HPDE6-E6E7 (cell line): ENCODE measurements around the gene CORO2A.

ENCODE experiments used
- DNase-seq: peaks from one replicate; pipeline ENCODE4 v3.0.0; 2011; ENCODE audit warnings: missing footprints; ENCODE audit errors: extremely low spot score

CORO2A gene

DNA sequence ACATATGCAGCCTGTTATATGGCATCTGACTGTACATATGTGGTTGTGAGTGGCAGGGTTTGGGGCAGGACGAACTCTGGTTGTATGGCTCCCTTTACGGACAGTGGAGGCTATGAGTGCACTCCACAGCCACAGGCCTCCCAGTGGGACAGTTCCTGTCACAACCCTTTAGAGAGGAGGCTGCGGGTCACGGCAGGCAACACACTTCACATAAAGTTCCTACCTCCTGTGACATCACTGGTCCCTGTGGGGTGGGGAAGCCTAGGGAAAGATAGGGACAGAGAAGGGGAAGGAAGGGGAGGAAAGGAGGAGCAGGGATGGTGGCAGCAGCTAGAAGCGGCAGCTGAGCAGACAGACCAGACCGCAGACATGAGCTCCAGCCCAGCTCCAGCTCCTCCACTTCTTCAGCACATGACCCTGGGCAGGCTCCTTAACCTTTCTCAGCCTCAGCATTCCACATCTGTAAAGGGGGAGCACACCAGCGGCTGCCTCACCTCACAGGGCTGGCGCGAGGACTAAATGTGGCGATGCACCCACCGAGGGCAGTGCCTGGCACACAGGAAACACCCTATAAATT lies 27.4 kb upstream of the CORO2A start:
- DNase-seq = no peak

DNA sequence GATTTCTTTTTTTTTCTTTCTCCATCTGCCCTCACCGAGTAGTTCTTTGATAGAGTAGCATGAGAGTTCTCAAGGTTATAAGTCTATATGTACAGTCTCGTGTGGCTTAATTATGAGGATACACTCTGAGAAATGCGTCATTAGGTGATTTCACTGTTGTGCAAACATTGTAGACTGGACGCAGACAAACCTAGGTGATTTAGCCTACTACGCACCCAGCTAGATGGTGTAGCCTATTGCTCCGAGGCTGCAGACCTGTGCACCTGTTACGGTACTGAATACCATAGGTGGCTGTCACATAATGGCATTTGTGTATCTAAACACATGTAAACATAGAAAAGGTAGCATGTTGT lies 26.9 kb upstream of the CORO2A start:
- no peak for DNase-seq

DNA sequence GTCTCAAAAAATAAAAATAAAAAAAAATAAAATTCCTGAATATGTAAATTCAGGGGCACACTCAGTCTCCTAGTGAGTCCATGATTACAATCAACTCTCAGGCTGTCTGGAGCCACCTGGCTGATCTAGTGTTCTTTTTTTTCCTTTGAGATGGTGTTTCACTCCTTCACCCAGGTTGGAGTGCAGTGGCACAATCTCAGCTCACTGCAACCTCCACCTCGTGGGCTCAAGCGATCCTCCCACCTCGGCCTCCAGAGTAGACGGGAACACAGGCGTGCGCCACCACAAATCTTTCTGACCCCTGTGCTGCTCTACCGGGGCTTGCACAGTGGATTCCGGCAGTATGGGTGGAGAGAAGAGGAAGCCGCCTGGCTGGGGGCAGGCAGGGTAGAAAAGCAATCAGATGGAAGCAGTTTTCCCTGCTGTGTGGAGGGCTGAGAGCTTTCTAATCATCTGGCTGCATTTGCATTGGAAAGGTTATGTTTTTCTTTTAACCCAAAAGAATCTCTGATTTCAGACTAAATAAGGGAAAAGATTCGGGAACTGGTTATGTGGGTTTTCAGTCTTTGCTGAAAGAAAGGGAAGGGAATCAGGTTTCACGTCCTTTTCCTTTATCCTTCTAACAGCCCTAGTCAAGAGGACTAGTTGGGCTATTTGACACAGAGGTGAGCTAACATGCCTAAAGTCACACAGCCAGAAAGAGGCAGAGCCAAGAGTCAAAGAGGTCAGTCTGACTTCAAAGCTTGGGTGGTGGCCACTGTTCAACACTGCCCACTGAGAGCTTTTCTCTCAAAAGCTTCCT lies 26.3 kb upstream of the CORO2A start:
- DNase-seq = no peak

DNA sequence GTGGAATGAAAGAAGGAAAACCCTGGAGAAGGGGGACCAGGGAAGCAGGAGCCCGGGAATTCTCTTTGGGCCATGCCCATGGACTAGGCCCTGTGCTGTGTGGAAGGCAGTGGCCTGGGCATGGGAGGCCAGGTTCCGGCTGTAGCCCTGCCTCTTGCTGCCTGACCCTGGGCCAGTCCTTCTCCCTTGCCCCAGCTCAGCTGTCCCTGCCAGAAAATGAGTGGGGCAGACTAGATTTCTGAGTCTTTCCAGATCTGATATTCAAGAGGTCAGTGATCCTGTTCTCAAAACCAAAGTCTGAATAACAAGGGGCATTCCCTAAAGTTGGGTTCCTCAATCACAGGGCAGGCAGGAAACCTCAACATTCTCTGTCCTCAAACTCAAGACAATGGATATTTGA lies 24.8 kb upstream of the CORO2A start:
- DNase-seq = no peak

DNA sequence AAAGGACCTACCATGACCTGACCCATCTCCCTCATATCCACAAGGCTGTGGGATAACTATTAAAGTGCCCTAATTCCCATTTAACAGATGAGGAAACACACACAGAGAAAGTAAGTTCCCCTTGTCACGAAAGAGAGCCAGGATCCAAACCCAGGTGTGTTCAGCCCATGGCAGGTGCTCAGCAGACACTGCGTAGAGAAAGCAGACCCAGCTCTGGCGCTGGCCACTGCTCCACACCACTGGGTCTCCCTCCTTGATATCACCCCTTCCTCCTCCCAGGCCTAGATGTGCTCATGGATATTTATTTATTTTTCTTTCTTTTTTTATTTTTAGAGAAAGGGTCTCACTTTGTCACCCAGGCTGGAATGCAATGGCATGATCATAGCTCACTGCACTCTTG lies 24.0 kb upstream of the CORO2A start:
- no peak for DNase-seq

DNA sequence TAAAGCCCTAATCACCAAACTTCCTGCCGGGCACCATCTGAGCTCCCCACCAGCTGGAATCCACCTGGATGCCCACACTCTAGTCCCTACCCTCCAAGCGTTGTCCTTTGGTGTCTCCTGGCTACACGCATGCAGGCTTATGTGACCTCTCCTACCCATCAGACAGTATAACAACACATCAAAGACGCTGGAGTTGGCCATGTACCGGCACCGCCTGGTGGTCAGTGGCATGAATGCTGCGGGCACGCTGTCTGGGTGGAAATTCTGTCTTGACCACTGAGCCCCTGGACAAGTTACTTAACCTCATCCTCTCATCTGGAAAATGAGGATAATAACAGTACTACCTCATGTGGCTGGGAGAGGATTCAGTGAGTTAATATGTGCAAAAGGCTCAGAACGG lies 23.4 kb upstream of the CORO2A start:
- DNase-seq = no peak

DNA sequence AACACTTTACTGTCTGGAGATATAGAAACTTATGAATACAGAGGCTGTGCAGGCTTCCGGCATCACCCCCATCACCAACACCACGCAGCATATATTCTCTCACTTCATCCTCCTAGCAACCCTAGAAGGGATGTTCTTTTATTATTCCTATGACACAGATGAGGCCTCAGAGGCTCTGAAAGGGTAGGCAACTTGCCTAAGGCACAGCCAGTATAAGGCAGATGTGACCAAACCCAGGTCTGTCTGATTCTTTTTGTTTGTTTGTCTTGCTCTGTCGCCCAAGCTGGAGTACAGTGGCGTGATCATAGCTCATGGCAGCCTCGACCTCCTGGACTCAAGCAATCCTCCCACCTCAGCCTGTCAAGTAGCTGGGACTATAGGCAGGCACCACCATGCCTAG lies 22.8 kb upstream of the CORO2A start:
- DNase-seq = no peak

DNA sequence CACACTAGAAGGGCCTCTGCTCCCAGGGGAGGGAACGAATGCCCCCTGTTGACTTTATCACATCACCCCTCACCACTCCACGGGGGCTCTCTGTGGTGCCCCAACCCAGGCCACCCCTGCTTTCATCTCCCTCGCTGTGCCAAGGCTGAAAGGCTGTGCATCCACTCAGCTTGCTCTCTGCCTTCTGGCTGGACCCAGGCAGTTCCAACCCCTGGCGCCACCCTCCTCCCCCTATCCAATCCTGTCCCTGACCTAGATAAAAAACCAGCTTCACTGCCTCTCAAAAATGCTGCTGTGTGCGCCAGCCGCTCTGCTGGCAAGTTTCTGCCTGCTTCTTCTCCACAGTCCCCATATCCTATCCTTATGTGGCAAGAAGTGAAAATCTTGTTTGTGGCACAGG lies 22.4 kb upstream of the CORO2A start:
- no peak for DNase-seq

DNA sequence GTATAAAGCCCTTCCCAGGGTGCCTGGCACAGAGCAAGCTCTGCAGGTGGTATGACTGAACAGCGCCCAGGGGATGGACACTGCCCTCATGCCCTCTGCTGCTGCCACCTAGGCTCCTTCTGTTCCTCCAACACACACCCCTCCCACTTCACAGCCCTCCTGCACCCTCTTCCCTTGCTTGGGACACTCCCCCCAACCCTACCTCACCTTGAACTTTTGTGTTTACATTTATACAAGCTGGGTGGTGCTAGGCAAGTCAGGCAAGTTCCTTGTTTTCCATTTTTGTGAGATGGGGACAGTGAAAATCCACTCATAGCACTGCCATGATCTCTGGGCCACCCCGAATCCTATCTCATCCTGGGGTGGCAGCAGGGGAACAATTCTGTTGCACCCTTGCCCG lies 18.8 kb upstream of the CORO2A start:
- DNase-seq = no peak

DNA sequence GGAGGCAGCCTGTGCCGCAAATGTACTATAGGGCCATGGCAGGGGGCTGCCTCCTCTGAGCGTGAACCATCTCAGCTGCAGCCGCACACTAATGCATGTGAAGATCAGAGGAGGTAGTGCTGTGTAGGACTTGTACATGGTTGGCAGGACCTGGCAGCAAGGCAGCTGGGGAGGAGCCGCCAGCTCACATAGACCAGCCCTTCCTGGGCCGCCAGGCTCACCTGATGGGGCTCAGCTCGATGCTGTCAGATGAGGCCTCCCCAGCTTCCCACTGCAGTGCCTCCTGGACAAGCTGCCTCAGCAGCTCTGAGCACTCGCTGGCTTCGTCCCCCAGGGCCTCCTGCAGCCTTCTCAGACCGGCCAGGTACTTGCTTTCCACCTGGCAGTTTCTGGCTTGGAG lies 18.0 kb upstream of the CORO2A start:
- DNase-seq = no peak

DNA sequence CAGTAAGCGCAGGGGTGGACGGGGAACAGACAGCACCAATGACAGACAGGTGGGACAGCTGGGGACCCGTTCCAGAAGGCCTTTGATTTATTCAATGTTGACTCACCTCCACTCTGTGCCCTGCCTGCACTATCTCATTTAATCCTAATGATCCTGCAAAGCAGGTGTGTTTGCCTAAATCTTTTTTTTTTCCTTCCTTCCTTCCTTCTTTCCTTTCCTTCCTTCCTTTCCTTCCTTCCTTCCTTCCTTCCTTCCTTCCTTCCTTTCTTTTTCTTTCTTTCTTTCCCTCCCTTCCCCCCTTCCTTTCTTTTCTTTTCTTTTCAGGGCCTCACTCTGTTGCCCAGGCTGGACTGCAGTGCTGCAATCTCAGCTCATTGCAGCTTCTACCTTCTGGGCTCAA lies 17.1 kb upstream of the CORO2A start:
- no peak for DNase-seq

DNA sequence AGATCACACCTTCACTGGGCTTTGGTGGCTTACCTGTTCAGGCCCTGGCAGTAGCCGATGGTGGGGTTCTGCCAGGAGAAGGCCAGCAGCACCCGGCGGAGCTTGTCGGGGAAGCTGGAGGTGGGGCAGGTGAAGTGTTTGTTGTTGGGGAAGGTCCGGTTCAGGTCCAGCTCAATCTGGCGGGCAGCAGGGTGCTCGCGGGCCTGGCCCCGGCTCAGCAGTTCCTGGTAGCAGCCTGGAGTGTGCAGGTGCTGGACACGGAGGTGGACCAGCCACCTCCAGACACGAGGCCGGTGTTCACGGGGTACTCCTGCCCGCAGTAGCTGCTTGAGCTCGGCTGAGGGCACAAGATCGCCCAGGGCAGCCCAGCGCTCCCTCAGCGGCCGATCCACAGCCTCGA lies 16.2 kb upstream of the CORO2A start:
- DNase-seq = no peak

DNA sequence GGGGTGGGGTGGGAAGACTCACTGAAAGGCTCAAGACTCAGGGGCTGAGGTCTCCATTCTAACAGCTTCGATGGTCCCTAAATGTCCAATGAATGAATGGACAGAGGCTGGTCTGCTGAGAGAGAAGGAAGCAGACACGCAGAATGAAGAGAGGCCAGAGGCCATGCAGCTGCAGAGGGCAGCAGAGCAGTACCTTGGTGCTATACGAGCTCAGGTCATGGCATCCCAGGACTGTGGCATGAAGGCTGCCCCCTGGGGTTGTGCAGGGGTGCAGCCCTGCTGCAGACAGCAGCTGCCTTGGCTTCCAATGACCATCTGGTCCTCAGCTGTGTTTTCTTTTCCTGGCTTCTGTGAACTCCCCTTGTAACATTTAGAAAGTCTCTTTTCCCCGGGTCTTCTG lies 15.2 kb upstream of the CORO2A start:
- DNase-seq = no peak

DNA sequence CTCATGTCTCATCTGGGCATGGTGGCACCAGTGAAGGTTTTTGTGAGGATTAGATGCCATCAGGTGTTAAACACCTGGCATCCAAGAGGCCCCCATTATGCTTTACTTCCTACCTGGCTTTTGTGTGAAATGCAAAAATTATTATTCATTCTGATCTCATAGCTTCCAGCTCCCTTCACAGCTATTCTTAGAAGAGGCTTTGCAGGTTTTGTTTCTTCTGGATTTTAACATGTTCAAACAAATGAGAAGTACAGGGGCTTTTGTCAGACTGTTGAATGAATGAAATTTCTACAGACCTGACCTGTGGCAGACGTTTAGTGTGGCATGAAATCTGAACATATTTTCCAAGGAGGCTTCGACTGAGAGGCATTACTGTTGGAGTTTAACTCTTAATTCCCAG lies 14.3 kb upstream of the CORO2A start:
- no peak for DNase-seq

DNA sequence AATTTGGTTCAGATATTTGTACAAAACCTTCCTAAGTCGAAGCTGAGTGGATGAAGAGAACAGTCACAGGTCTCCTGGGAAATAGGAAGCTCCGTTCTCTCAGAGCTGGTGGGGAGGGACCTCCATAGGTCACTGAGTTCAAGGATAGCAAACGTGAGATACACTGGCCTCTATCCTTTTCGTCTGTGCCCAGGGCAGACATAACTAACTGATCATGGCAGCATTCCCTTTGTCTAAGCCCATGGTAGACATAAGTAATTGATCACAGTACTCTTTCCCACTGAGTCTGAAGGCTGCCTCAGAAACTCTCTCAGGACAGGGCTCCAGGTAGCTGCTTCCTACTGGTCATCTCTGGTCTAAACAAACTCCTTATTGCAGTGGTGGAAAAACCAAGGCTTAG lies 12.3 kb upstream of the CORO2A start:
- DNase-seq = no peak

DNA sequence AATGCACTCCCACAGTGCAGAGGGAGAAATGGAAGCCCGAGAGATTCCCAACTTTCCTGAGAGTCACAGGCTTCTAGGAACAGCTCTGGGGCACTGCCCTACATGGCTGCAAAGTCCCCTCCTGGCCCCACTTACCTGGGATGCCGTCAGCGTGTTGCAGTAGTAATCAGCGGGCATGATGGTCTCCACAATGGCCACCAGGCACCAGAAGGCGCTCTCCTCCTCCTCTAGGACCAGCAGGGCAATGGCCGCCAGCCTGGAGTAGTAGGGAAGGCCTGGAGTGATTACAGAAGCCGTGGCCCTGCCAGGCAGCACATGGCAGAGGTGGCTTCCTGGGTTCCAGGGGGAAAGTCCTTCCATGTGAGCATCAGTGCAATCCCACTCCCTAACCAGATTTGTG lies 10.7 kb upstream of the CORO2A start:
- no peak for DNase-seq

DNA sequence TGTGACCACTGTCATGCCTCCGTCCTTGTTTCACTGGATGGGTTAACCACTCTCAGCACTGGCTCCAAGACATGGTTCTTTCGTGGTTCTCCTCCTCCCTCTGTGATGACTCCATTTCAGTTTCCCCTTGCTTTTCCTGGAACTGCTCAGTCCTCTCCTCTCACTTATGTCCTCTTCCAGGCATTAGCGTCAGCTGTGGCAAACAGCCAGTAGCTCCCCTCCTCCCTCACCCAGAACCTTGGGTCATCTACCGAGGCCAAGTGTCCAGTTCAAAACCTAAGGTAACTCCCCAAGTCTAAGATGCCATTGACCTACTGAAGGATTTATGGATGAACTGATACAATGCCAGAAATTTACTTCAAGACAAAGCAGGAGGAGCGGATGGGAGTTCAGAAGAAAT lies 9.8 kb upstream of the CORO2A start:
- no peak for DNase-seq

DNA sequence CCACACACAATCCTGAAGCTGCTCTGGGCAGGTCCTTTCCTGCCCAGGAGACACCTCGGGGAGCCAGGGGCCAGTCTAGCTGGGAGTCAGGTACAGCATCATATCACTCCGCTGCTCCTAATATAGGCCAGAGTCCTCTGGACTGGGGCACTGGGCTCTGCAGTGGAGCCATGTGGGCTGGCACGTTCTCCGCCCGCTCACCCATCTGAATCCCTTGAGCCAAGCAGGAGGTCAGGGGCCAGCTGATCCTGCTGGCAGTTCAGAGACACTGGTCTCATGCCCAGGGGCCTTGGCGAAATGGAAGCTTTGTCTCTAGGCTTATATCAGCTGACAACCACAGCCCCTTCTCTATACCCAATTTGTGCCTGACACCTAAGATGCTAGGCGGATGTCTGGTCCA lies 9.3 kb upstream of the CORO2A start:
- no peak for DNase-seq

DNA sequence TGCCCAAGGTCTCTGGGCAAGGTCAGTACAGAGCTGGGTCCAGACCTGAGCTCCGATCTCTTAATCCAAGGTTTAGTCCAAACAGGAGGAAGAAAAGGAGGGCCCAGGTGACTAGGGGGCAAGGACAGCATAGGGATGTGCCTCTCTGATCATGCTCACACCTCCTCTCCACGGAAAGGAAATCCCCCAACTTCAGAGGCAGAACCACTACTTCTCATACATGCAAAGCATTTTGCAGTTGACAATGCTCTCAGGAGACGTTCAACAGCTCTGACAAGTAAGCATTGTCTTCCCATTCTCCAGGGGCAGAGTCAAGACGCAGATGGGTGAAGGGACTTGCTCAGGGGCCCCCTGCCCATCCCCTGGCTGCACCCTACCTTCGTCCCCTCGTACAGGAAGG lies 8.7 kb upstream of the CORO2A start:
- no peak for DNase-seq

DNA sequence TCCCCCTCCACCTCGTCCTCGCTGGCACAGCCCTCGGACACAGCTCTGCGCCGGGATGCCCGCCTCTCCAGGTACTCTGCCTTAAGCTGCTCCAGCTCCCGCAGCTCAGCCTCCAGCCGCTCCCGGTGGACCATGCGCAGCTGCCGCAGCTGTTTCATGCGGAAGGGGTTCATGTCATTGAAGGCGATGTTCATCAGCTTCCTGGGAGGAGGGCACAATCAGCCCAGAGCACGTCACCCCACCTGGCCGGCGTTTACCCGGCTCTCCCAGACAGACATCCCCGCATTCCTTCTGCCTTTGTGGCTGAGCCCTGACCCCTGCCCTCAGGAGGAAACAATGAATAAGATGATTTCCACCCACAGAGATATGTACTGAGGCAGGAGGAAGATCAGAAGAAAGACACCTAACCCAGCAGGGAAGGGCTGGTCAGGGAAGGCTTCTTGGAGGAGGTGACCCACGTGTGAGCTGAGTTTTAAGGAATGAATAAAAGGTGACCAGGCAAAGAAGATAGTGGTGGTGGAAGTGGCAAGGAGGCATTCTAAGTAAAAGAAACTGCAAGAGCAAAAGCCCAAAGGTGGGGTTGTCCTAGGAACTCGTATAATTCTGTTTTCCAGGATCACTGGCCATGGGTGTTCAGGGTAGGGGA lies 7.1 kb upstream of the CORO2A start:
- no peak for DNase-seq

DNA sequence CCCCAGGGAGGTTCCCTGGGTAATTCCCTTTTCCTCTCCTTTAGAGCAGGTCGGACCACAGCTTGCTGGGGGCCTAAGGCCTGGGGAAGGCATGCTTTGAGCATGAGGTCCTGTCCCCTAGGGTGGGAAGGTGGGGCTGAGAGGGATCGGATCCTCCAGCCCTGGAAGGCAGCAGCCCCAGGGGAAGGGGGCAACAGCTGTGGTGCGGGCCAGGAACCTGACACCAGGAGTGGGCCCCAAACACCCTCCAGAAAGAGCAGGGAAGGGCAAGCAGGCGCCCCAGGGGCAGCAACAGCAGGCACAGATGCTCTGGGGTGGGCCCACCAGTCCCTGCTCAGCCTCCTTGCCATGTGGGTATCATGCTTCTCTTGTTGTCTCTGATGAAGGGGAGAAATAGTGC lies 3.2 kb upstream of the CORO2A start:
- no peak for DNase-seq

DNA sequence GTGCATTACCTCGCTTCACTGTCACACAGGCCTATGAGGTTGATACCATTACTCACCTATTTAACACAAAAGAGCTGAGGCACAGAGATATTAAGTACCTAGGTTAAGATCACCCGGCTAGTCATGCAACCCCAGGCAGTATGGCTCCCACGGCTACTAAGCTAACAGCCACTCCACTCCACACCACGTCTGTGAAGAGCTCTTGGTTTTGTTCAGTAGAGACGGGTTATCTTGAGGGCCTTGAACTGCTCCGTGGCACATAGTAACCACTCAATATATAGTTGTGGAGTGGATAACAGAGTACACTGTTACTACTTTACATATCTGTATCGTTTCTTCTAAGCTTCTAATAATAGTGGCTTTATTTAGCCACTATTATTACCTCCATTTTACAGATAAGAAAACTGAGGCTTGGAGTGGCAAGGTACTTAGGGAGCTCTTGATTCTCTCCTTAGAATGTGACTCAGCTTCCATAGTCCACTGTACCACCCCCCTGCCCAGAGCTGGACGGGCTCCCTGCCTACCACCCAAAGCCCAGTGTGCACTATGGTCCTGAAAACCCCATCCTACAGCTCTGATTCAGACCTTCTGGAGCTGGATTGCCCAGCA lies 1.0 kb upstream of the CORO2A start:
- DNase-seq = no peak
